HEK293T (cell line): Measurements from ENCODE around the gene FANCG.

Experiments used
- CTCF ChIA-PET: fragments of 350-600 bp; formaldehyde crosslinking; extraction: SDS; loops from one replicate; lab custom pipeline; 2021; ENCODE audit warnings: antibody characterized with exemption, inconsistent platforms; lab: Yijun Ruan, JAX
- POLR2A ChIA-PET: fragments of 350-600 bp; formaldehyde crosslinking; extraction: SDS; loops from one replicate; lab custom pipeline; 2020; ENCODE audit warnings: antibody characterized with exemption, inconsistent platforms; lab: Yijun Ruan, JAX
- DNase-seq: peaks from one replicate; pipeline ENCODE4 v3.0.0; 2012; ENCODE audit warnings: mixed read lengths; ENCODE audit errors: extremely low spot score
- ARNT ChIP-seq: fragments of 450-650 bp; IDR thresholded peaks from 2 replicates; pipeline ENCODE4 v1.6.1; 2017; ENCODE audit warnings: mild to moderate bottlenecking
- BHLHE40 ChIP-seq: fragments of 450-650 bp; IDR thresholded peaks from 2 replicates; pipeline ENCODE4 v1.6.1; 2016; ENCODE audit warnings: mild to moderate bottlenecking, moderate library complexity, borderline replicate concordance
- CTBP1 ChIP-seq: fragments of 450-650 bp; IDR thresholded peaks from 2 replicates; pipeline ENCODE4 v1.6.1; 2016; ENCODE audit warnings: borderline replicate concordance
- ELF4 ChIP-seq: fragments of 450-650 bp; IDR thresholded peaks from 2 replicates; pipeline ENCODE4 v1.6.1; 2017; ENCODE audit warnings: antibody characterized with exemption
- FOXA1 ChIP-seq: fragments of 450-650 bp; IDR thresholded peaks from 2 replicates; pipeline ENCODE4 v1.6.1; 2016; ENCODE audit warnings: mild to moderate bottlenecking
- FOXK2 ChIP-seq: fragments of 450-650 bp; IDR thresholded peaks from 2 replicates; pipeline ENCODE4 v1.6.1; 2016; ENCODE audit warnings: mild to moderate bottlenecking
- FOXM1 ChIP-seq: fragments of 450-650 bp; IDR thresholded peaks from 2 replicates; pipeline ENCODE4 v1.6.1; 2017; ENCODE audit warnings: mild to moderate bottlenecking, borderline replicate concordance
- HDGF ChIP-seq: fragments of 450-650 bp; IDR thresholded peaks from 2 replicates; pipeline ENCODE4 v1.6.1; 2017; ENCODE audit warnings: antibody characterized with exemption, borderline replicate concordance
- L3MBTL2 ChIP-seq: fragments of 450-650 bp; conservative IDR thresholded peaks from 2 replicates; pipeline ENCODE4 v1.6.1; 2016; ENCODE audit warnings: mild to moderate bottlenecking
- LEF1 ChIP-seq: fragments of 450-650 bp; IDR thresholded peaks from 2 replicates; pipeline ENCODE4 v1.6.1; 2017; ENCODE audit warnings: mild to moderate bottlenecking, borderline replicate concordance
- NFRKB ChIP-seq: fragments of 450-650 bp; IDR thresholded peaks from 2 replicates; pipeline ENCODE4 v1.6.1; 2016; ENCODE audit warnings: mild to moderate bottlenecking, moderate library complexity
- PKNOX1 ChIP-seq: fragments of 450-650 bp; IDR thresholded peaks from 2 replicates; pipeline ENCODE4 v1.6.1; 2016
- SP1 ChIP-seq: fragments of 450-650 bp; IDR thresholded peaks from 2 replicates; pipeline ENCODE4 v1.6.1; 2017
- SUZ12 ChIP-seq: fragments of 450-650 bp; IDR thresholded peaks from 2 replicates; pipeline ENCODE4 v1.6.1; 2016; ENCODE audit warnings: mild to moderate bottlenecking
- TARDBP ChIP-seq: fragments of 450-650 bp; IDR thresholded peaks from 2 replicates; pipeline ENCODE4 v1.6.1; 2016
- ZNF384 ChIP-seq: fragments of 450-650 bp; IDR thresholded peaks from 2 replicates; pipeline ENCODE4 v1.6.1; 2016

Gene FANCG

GRCh38 chr9:35110327-35110761 is 30.6 kb upstream of the FANCG start:
- CTCF ChIA-PET: no interaction called here
- DNase-seq: no peak
- no peak for TF ChIP-seq PKNOX1
- TF ChIP-seq HDGF: no peak
- POLR2A ChIA-PET: no interaction called here

- TF ChIP-seq SUZ12: no peak
- TF ChIP-seq SP1: no peak
- no peak for TF ChIP-seq BHLHE40
- no peak for TF ChIP-seq FOXA1
- TF ChIP-seq TARDBP: no peak
- TF ChIP-seq NFRKB: no peak
- TF ChIP-seq FOXM1: no peak
- ChIA-PET POLR2A (interaction anchor here (2.2 kb wide), 1 partner anchor 12 kb away, joined by 5 read pairs; no protein-coding TSS in a partner anchor), CTCF (no interaction called here)
- DNase-seq: no peak
These were observed 29.3 kb upstream of the FANCG start for GRCh38 chr9:35108946-35109575.

- DNase-seq: no peak
- TF ChIP-seq FOXM1: no peak
- no peak for TF ChIP-seq PKNOX1
- TF ChIP-seq HDGF: no peak
- TF ChIP-seq CTBP1: no peak
- TF ChIP-seq L3MBTL2: no peak
- TF ChIP-seq NFRKB: no peak
- no peak for TF ChIP-seq TARDBP
- no peak for TF ChIP-seq FOXK2
- no peak for TF ChIP-seq ARNT
- no peak for TF ChIP-seq ELF4
- ChIA-PET POLR2A (interaction anchor here (2.2 kb wide), 1 partner anchor 11 kb away, joined by 5 read pairs; no protein-coding TSS in a partner anchor), CTCF (no interaction called here)
These were observed 28.7 kb upstream of the FANCG start for GRCh38 chr9:35108461-35108860.

DNA sequence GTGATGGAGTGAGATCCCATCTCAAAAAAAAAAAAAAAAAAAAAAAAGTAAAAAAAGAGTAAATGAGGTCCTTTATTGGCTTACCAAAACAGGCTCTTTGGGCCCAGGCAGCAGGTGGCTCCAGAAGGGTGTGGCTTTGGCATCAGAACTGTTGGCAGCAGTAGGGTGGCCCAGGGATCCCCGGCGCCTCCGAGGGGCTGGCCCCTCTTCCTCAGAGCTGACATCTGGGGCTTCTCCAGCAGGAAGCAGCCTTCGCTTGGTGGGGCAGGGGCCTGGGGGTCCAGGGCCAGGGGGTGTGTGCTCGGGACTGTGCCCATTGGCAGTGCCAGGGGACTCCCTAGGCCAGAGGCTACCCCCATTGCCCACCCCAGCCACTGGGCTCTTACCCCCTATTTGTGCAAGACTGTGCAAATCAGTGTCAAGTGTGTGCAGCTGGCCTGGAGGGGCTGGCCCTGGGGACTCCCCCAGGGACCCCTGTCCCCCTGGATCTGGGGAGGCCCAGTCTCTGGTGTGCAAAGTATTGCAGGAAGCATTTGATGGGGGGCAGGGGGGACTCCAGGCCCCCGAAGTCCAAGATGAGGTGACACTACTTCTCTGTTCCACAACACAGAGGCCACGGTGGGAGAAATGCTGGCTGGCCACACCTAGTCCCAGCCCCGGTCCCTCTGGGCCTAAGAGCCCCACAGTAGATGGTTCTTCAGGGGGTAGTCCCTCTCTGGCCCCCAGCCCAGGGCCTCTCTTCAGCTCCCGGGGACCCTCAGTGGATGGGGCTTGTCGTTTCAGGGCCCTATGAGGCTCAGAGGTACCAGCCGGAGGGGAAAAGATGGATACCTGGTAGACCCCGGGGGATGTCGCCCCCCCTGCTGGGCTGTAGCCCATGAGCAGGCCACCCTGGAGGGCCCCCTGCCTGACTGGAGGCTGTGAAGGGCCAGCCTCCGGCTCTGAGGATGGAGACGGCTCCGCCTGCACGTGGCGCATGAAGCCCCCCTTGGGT is 27.9 kb upstream of the FANCG start:
- ChIA-PET CTCF (no interaction called here), POLR2A (interaction anchor here (2.2 kb wide), 1 partner anchor 10 kb away, joined by 5 read pairs; no protein-coding TSS in a partner anchor)
- TF ChIP-seq CTBP1 (no peak), SUZ12 (no peak), SP1 (no peak), FOXM1 (no peak)
- no peak for DNase-seq

DNA sequence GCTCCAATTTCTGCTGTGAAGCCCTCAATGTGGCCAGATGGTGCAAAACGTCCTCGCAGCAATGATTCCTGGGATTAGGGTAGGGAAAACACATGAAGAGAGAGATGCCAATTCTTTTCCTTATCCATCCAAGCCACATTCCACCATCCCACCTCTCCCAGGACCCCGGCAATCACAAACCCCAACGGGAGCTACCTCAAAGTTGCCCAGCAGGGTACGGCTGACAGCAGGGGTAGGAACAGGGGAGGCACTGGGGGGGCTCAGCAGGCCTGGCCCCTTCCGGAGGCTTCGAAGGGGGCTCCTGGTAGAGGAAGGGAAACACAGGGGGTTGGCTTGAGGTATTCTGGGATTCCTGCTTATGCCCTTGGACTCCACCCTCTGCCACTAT is 26.6 kb upstream of the FANCG start:
- TF ChIP-seq TARDBP: no peak
- TF ChIP-seq HDGF: no peak
- no peak for TF ChIP-seq PKNOX1
- no peak for TF ChIP-seq ARNT
- TF ChIP-seq L3MBTL2: no peak
- TF ChIP-seq NFRKB: no peak
- TF ChIP-seq ELF4: no peak
- no peak for TF ChIP-seq SUZ12
- no peak for TF ChIP-seq FOXM1
- TF ChIP-seq ZNF384: no peak
- no peak for TF ChIP-seq SP1
- no peak for TF ChIP-seq FOXK2
- no peak for TF ChIP-seq BHLHE40
- no peak for TF ChIP-seq CTBP1
- no peak for TF ChIP-seq FOXA1
- no peak for TF ChIP-seq LEF1
- ChIA-PET POLR2A (no interaction called here), CTCF (no interaction called here)
- no peak for DNase-seq

GRCh38 chr9:35105571-35106342 is 26.0 kb upstream of the FANCG start:
- CTCF ChIA-PET: no interaction called here
- no peak for TF ChIP-seq ZNF384
- TF ChIP-seq CTBP1: no peak
- POLR2A ChIA-PET: no interaction called here
- no peak for DNase-seq
